ENCODE data around the gene RBMS3. TPM values are rescaled to one million over a fixed set of nuclear protein-coding genes. Genes with fewer than 3 reads are reported as not detected.

RBMS3 gene
- total and polyA plus RNA-seq, 5 donors from 2014 or later = 5.2 to 18.8 (median 8.5) TPM

GRCh38 chr3:29643034-29643425, 362.2 kb downstream of the RBMS3 start:
- Histone ChIP-seq H3K27me3 (ENCODE audit: control insufficient read depth, insufficient read depth, low read length) (no peaks in the 10 kb centered on the region), H3K36me3 (ENCODE audit: control insufficient read depth, insufficient read depth, low read length) (no peaks in the 10 kb centered on the region), H3K4me3 (ENCODE audit: low read depth, low read length) (no peak overlapping the region), H3K4me1 (ENCODE audit: control insufficient read depth, insufficient read depth, low read length, poor library complexity, severe bottlenecking) (no peaks in the 10 kb centered on the region), H3K27ac (ENCODE audit: insufficient read depth, low read length, poor library complexity, severe bottlenecking) (no peak overlapping the region), H3K9me3 (ENCODE audit: control insufficient read depth in 2 of 2, low read length in 2 of 2) (no peaks in the 10 kb centered on the region)
- H3K27ac Mint-ChIP-seq = no peak overlapping the region
- H3K4me3 Mint-ChIP-seq = no peak overlapping the region
- peaks cover 0 to 2% (median 0%) of the 10 kb centered on the region in 4 donors for H3K4me1 Mint-ChIP-seq
- DNase-seq = no peak
- H3K9me3 Mint-ChIP-seq = no peaks in the 10 kb centered on the region
- no peaks in the 10 kb centered on the region for H3K36me3 Mint-ChIP-seq
- H3K27me3 Mint-ChIP-seq = no peaks in the 10 kb centered on the region
- no peak for ATAC-seq (ENCODE audit: low read depth in 2 of 2)

GRCh38 chr3:29644261-29644660, 363.4 kb downstream of the RBMS3 start:
- Mint-ChIP-seq H3K4me3 (no peak overlapping the region), H3K36me3 (no peaks in the 10 kb centered on the region), H3K9me3 (no peaks in the 10 kb centered on the region), H3K4me1 (peaks cover 0 to 2% (median 0%) of the 10 kb centered on the region in 4 donors), H3K27ac (no peak overlapping the region), H3K27me3 (no peaks in the 10 kb centered on the region)
- no peaks in the 10 kb centered on the region for H3K4me1 ChIP-seq (ENCODE audit: control insufficient read depth, insufficient read depth, low read length, poor library complexity, severe bottlenecking)
- no peak overlapping the region for H3K27ac ChIP-seq (ENCODE audit: insufficient read depth, low read length, poor library complexity, severe bottlenecking)
- H3K9me3 ChIP-seq (ENCODE audit: control insufficient read depth in 2 of 2, low read length in 2 of 2) = no peaks in the 10 kb centered on the region
- no peak for ATAC-seq (ENCODE audit: low read depth in 2 of 2)
- no peaks in the 10 kb centered on the region for H3K36me3 ChIP-seq (ENCODE audit: control insufficient read depth, insufficient read depth, low read length)
- DNase-seq = no peak
- H3K27me3 ChIP-seq (ENCODE audit: control insufficient read depth, insufficient read depth, low read length) = no peaks in the 10 kb centered on the region
- H3K4me3 ChIP-seq (ENCODE audit: low read depth, low read length) = no peak overlapping the region

- Mint-ChIP-seq H3K9me3 (no peaks in the 10 kb centered on the region), H3K27me3 (no peaks in the 10 kb centered on the region), H3K4me1 (peaks cover 0 to 5% (median 0%) of the 10 kb centered on the region in 4 donors), H3K36me3 (no peaks in the 10 kb centered on the region), H3K27ac (no peak overlapping the region), H3K4me3 (no peak overlapping the region)
- no peaks in the 10 kb centered on the region for H3K9me3 ChIP-seq (ENCODE audit: control insufficient read depth in 2 of 2, low read length in 2 of 2)
- ATAC-seq (ENCODE audit: low read depth in 2 of 2) (no peak), DNase-seq (no peak)
- no peak overlapping the region for H3K4me3 ChIP-seq (ENCODE audit: low read depth, low read length)
- H3K4me1 ChIP-seq (ENCODE audit: control insufficient read depth, insufficient read depth, low read length, poor library complexity, severe bottlenecking) = no peaks in the 10 kb centered on the region
- H3K36me3 ChIP-seq (ENCODE audit: control insufficient read depth, insufficient read depth, low read length) = no peaks in the 10 kb centered on the region
- H3K27me3 ChIP-seq (ENCODE audit: control insufficient read depth, insufficient read depth, low read length) = no peaks in the 10 kb centered on the region
- H3K27ac ChIP-seq (ENCODE audit: insufficient read depth, low read length, poor library complexity, severe bottlenecking) = no peak overlapping the region
Measured at GRCh38 chr3:29644956-29645636, 364.2 kb downstream of the RBMS3 start.

GRCh38 chr3:29646043-29646442, 365.2 kb downstream of the RBMS3 start:
- Mint-ChIP-seq H3K36me3 (no peaks in the 10 kb centered on the region), H3K27me3 (no peaks in the 10 kb centered on the region), H3K9me3 (peaks cover 0 to 2% (median 0%) of the 10 kb centered on the region in 7 donors), H3K4me1 (peaks cover 0 to 5% (median 0%) of the 10 kb centered on the region in 4 donors), H3K27ac (no peak overlapping the region), H3K4me3 (no peak overlapping the region)
- Histone ChIP-seq H3K4me1 (ENCODE audit: control insufficient read depth, insufficient read depth, low read length, poor library complexity, severe bottlenecking) (no peaks in the 10 kb centered on the region), H3K9me3 (ENCODE audit: control insufficient read depth in 2 of 2, low read length in 2 of 2) (no peaks in the 10 kb centered on the region), H3K4me3 (ENCODE audit: low read depth, low read length) (no peak overlapping the region), H3K36me3 (ENCODE audit: control insufficient read depth, insufficient read depth, low read length) (no peaks in the 10 kb centered on the region), H3K27ac (ENCODE audit: insufficient read depth, low read length, poor library complexity, severe bottlenecking) (no peak overlapping the region), H3K27me3 (ENCODE audit: control insufficient read depth, insufficient read depth, low read length) (no peaks in the 10 kb centered on the region)
- DNase-seq (no peak), ATAC-seq (ENCODE audit: low read depth in 2 of 2) (no peak)

GRCh38 chr3:29649815-29650547, 369.1 kb downstream of the RBMS3 start:
- Mint-ChIP-seq H3K36me3 (no peaks in the 10 kb centered on the region), H3K4me3 (no peak overlapping the region), H3K27me3 (no peaks in the 10 kb centered on the region), H3K4me1 (peaks cover 0 to 5% (median 0%) of the 10 kb centered on the region in 4 donors), H3K27ac (no peak overlapping the region), H3K9me3 (peaks cover 0 to 2% (median 0%) of the 10 kb centered on the region in 7 donors)
- no peaks in the 10 kb centered on the region for H3K4me1 ChIP-seq (ENCODE audit: control insufficient read depth, insufficient read depth, low read length, poor library complexity, severe bottlenecking)
- no peak overlapping the region for H3K4me3 ChIP-seq (ENCODE audit: low read depth, low read length)
- DNase-seq (no peak), ATAC-seq (ENCODE audit: low read depth in 2 of 2) (no peak)
- H3K27ac ChIP-seq (ENCODE audit: insufficient read depth, low read length, poor library complexity, severe bottlenecking) = no peak overlapping the region
- H3K36me3 ChIP-seq (ENCODE audit: control insufficient read depth, insufficient read depth, low read length) = no peaks in the 10 kb centered on the region
- H3K27me3 ChIP-seq (ENCODE audit: control insufficient read depth, insufficient read depth, low read length) = no peaks in the 10 kb centered on the region
- no peaks in the 10 kb centered on the region for H3K9me3 ChIP-seq (ENCODE audit: control insufficient read depth in 2 of 2, low read length in 2 of 2)

GRCh38 chr3:29653680-29654079, 372.8 kb downstream of the RBMS3 start:
- Histone ChIP-seq H3K9me3 (ENCODE audit: control insufficient read depth in 2 of 2, low read length in 2 of 2) (no peaks in the 10 kb centered on the region), H3K27ac (ENCODE audit: insufficient read depth, low read length, poor library complexity, severe bottlenecking) (no peak overlapping the region), H3K4me3 (ENCODE audit: low read depth, low read length) (no peak overlapping the region), H3K27me3 (ENCODE audit: control insufficient read depth, insufficient read depth, low read length) (no peaks in the 10 kb centered on the region), H3K4me1 (ENCODE audit: control insufficient read depth, insufficient read depth, low read length, poor library complexity, severe bottlenecking) (no peaks in the 10 kb centered on the region), H3K36me3 (ENCODE audit: control insufficient read depth, insufficient read depth, low read length) (no peaks in the 10 kb centered on the region)
- H3K4me3 Mint-ChIP-seq = no peak overlapping the region
- peaks cover 0 to 6% (median 0%) of the 10 kb centered on the region in 7 donors for H3K9me3 Mint-ChIP-seq
- no peak overlapping the region for H3K27ac Mint-ChIP-seq
- peaks cover 0 to 3% (median 0%) of the 10 kb centered on the region in 4 donors for H3K4me1 Mint-ChIP-seq
- H3K36me3 Mint-ChIP-seq = no peaks in the 10 kb centered on the region
- no peak for DNase-seq
- no peak for ATAC-seq (ENCODE audit: low read depth in 2 of 2)
- no peaks in the 10 kb centered on the region for H3K27me3 Mint-ChIP-seq

- Histone ChIP-seq H3K27ac (ENCODE audit: insufficient read depth, low read length, poor library complexity, severe bottlenecking) (no peak overlapping the region), H3K4me3 (ENCODE audit: low read depth, low read length) (no peak overlapping the region), H3K36me3 (ENCODE audit: control insufficient read depth, insufficient read depth, low read length) (no peaks in the 10 kb centered on the region), H3K4me1 (ENCODE audit: control insufficient read depth, insufficient read depth, low read length, poor library complexity, severe bottlenecking) (no peaks in the 10 kb centered on the region), H3K27me3 (ENCODE audit: control insufficient read depth, insufficient read depth, low read length) (no peaks in the 10 kb centered on the region), H3K9me3 (ENCODE audit: control insufficient read depth in 2 of 2, low read length in 2 of 2) (no peaks in the 10 kb centered on the region)
- DNase-seq (no peak), ATAC-seq (ENCODE audit: low read depth in 2 of 2) (no peak)
- Mint-ChIP-seq H3K27ac (no peak overlapping the region), H3K36me3 (peaks cover 5% of the 10 kb centered on the region), H3K4me3 (no peak overlapping the region), H3K9me3 (peaks cover 0 to 6% (median 2%) of the 10 kb centered on the region in 7 donors), H3K4me1 (no peaks in the 10 kb centered on the region), H3K27me3 (no peaks in the 10 kb centered on the region)
Measured at GRCh38 chr3:29655015-29655747, 374.3 kb downstream of the RBMS3 start.

All from CD4-positive, CD25-positive, alpha-beta regulatory T cell (primary cell).